HEK293T (cell line): ENCODE results near the gene POLR2E.

Source experiments
- CTCF ChIA-PET: fragments of 350-600 bp; formaldehyde crosslinking; extraction: SDS; loops from one replicate; lab custom pipeline; 2021; ENCODE audit warnings: antibody characterized with exemption, inconsistent platforms; lab: Yijun Ruan, JAX
- POLR2A ChIA-PET: fragments of 350-600 bp; formaldehyde crosslinking; extraction: SDS; loops from one replicate; lab custom pipeline; 2020; ENCODE audit warnings: antibody characterized with exemption, inconsistent platforms; lab: Yijun Ruan, JAX
- DNase-seq: peaks from one replicate; pipeline ENCODE4 v3.0.0; 2012; ENCODE audit warnings: mixed read lengths; ENCODE audit errors: extremely low spot score
- ARNT ChIP-seq: fragments of 450-650 bp; IDR thresholded peaks from 2 replicates; pipeline ENCODE4 v1.6.1; 2017; ENCODE audit warnings: mild to moderate bottlenecking
- BHLHE40 ChIP-seq: fragments of 450-650 bp; IDR thresholded peaks from 2 replicates; pipeline ENCODE4 v1.6.1; 2016; ENCODE audit warnings: mild to moderate bottlenecking, moderate library complexity, borderline replicate concordance
- CTBP1 ChIP-seq: fragments of 450-650 bp; IDR thresholded peaks from 2 replicates; pipeline ENCODE4 v1.6.1; 2016; ENCODE audit warnings: borderline replicate concordance
- ELF4 ChIP-seq: fragments of 450-650 bp; IDR thresholded peaks from 2 replicates; pipeline ENCODE4 v1.6.1; 2017; ENCODE audit warnings: antibody characterized with exemption
- FOXA1 ChIP-seq: fragments of 450-650 bp; IDR thresholded peaks from 2 replicates; pipeline ENCODE4 v1.6.1; 2016; ENCODE audit warnings: mild to moderate bottlenecking
- FOXK2 ChIP-seq: fragments of 450-650 bp; IDR thresholded peaks from 2 replicates; pipeline ENCODE4 v1.6.1; 2016; ENCODE audit warnings: mild to moderate bottlenecking
- FOXM1 ChIP-seq: fragments of 450-650 bp; IDR thresholded peaks from 2 replicates; pipeline ENCODE4 v1.6.1; 2017; ENCODE audit warnings: mild to moderate bottlenecking, borderline replicate concordance
- HDGF ChIP-seq: fragments of 450-650 bp; IDR thresholded peaks from 2 replicates; pipeline ENCODE4 v1.6.1; 2017; ENCODE audit warnings: antibody characterized with exemption, borderline replicate concordance
- L3MBTL2 ChIP-seq: fragments of 450-650 bp; conservative IDR thresholded peaks from 2 replicates; pipeline ENCODE4 v1.6.1; 2016; ENCODE audit warnings: mild to moderate bottlenecking
- LEF1 ChIP-seq: fragments of 450-650 bp; IDR thresholded peaks from 2 replicates; pipeline ENCODE4 v1.6.1; 2017; ENCODE audit warnings: mild to moderate bottlenecking, borderline replicate concordance
- NFRKB ChIP-seq: fragments of 450-650 bp; IDR thresholded peaks from 2 replicates; pipeline ENCODE4 v1.6.1; 2016; ENCODE audit warnings: mild to moderate bottlenecking, moderate library complexity
- PKNOX1 ChIP-seq: fragments of 450-650 bp; IDR thresholded peaks from 2 replicates; pipeline ENCODE4 v1.6.1; 2016
- SP1 ChIP-seq: fragments of 450-650 bp; IDR thresholded peaks from 2 replicates; pipeline ENCODE4 v1.6.1; 2017
- SUZ12 ChIP-seq: fragments of 450-650 bp; IDR thresholded peaks from 2 replicates; pipeline ENCODE4 v1.6.1; 2016; ENCODE audit warnings: mild to moderate bottlenecking
- TARDBP ChIP-seq: fragments of 450-650 bp; IDR thresholded peaks from 2 replicates; pipeline ENCODE4 v1.6.1; 2016
- ZNF384 ChIP-seq: fragments of 450-650 bp; IDR thresholded peaks from 2 replicates; pipeline ENCODE4 v1.6.1; 2016

Gene POLR2E

GRCh38 chr19:1105008-1105872 is 10.1 kb upstream of the POLR2E start:
- DNase-seq, result peak; percentile 34
- POLR2A ChIA-PET, result interaction anchor here (1.1 kb wide), 2 partner anchors 98 to 164 kb away, joined by 3 to 5 read pairs; no protein-coding TSS in a partner anchor
- CTCF ChIA-PET, result no interaction called here
- TF ChIP-seq L3MBTL2 (peak; percentile 79; the same call in 1 of the 2 replicates), LEF1 (no peak), ELF4 (no peak), ARNT (no peak), CTBP1 (no peak), FOXK2 (no peak), SUZ12 (no peak)

GRCh38 chr19:1104311-1105007 is 9.3 kb upstream of the POLR2E start:
- DNase-seq, result peak; percentile 65
- TF ChIP-seq ELF4, result no peak
- TF ChIP-seq BHLHE40, result no peak
- no peak for TF ChIP-seq ZNF384
- TF ChIP-seq CTBP1, result no peak
- no peak for TF ChIP-seq PKNOX1
- no peak for TF ChIP-seq LEF1
- no peak for TF ChIP-seq ARNT
- no peak for TF ChIP-seq NFRKB
- no peak for TF ChIP-seq FOXK2
- TF ChIP-seq L3MBTL2, result no peak
- no peak for TF ChIP-seq SP1
- no peak for TF ChIP-seq HDGF
- TF ChIP-seq SUZ12, result no peak
- TF ChIP-seq FOXM1, result no peak
- TF ChIP-seq FOXA1, result no peak
- TF ChIP-seq TARDBP, result no peak
- POLR2A ChIA-PET, result interaction anchor here (0.6 to 1.6 kb wide), 8 partner anchors 9 to 164 kb away, joined by 3 to 9 read pairs (median 3); no protein-coding TSS in a partner anchor
- CTCF ChIA-PET, result interaction anchor here (0.6 to 1.6 kb wide), 2 partner anchors 9 to 40 kb away, joined by 3 to 4 read pairs; no protein-coding TSS in a partner anchor

GRCh38 chr19:1103708-1104310 is 8.6 kb upstream of the POLR2E start, which contains the start of gene GPX4:
GPX4 (plus strand) TSS chr19:1103994; CDS start chr19:1104044, 50 bp downstream.
- ChIA-PET CTCF (interaction anchor here (0.6 to 1.6 kb wide), 2 partner anchors 10 to 39 kb away, joined by 3 to 4 read pairs; no protein-coding TSS in a partner anchor), POLR2A (interaction anchor here (0.6 to 1.6 kb wide), 8 partner anchors 10 to 165 kb away, joined by 3 to 9 read pairs (median 3); no protein-coding TSS in a partner anchor)
- peak; percentile 96 for DNase-seq
- TF ChIP-seq SUZ12 (no peak), ELF4 (0 out of 2 replicates have a peak, but pooled peaks have one; percentile 19), PKNOX1 (peak; percentile 44; the same call in 1 of the 2 replicates)

- no peak for TF ChIP-seq NFRKB
- TF ChIP-seq SUZ12, result no peak
- no peak for TF ChIP-seq L3MBTL2
- TF ChIP-seq TARDBP, result no peak
- no peak for TF ChIP-seq SP1
- no peak for TF ChIP-seq PKNOX1
- no peak for DNase-seq
- CTCF ChIA-PET, result interaction anchor here (0.7 to 1.6 kb wide), 2 partner anchors 10 to 104 kb away, joined by 4 to 5 read pairs; no protein-coding TSS in a partner anchor
- POLR2A ChIA-PET, result interaction anchor here (1.0 to 1.6 kb wide), 3 partner anchors 20 to 114 kb away, joined by 3 to 9 read pairs (median 3); no protein-coding TSS in a partner anchor
Observed at GRCh38 chr19:1103132-1103707, 8.0 kb upstream of the POLR2E start.

- TF ChIP-seq FOXM1, result no peak
- TF ChIP-seq ZNF384, result peak; percentile 74
- DNase-seq, result no peak
- POLR2A ChIA-PET, result interaction anchor here (2.0 kb wide), 1 partner anchor 166 kb away, joined by 9 read pairs; the partner anchor contains the start of gene CIRBP
- CTCF ChIA-PET, result interaction anchor here (0.7 to 1.6 kb wide), 2 partner anchors 11 to 103 kb away, joined by 4 to 5 read pairs; no protein-coding TSS in a partner anchor
Observed at GRCh38 chr19:1102407-1103131, 7.4 kb upstream of the POLR2E start.
